Parathyroid adenoma (tissue), 2 donors: Measurements from ENCODE around the gene INPP5A.
A peak's percentile ranks its signal among the peaks of the same experiment; 100 is the strongest.

Experiments used
- H2AFZ ChIP-seq: fragments of 300-600 bp; sonication (generic); one replicate; pipeline ENCODE4 v1.7.0; 2017; ENCODE audit warnings: antibody characterized with exemption, mild to moderate bottlenecking
- H3K27ac ChIP-seq: fragments of 300-600 bp; sonication (generic); one replicate; pipeline ENCODE4 v1.7.0; 2017
- H3K27me3 ChIP-seq: fragments of 300-600 bp; sonication (generic); one replicate; pipeline ENCODE4 v1.7.0; 2017; ENCODE audit warnings: low read length; ENCODE audit not compliant: control insufficient read depth, insufficient read depth
- H3K36me3 ChIP-seq: fragments of 300-600 bp; sonication (generic); one replicate; pipeline ENCODE4 v1.7.0; 2017; ENCODE audit warnings: low read length; ENCODE audit not compliant: control insufficient read depth, insufficient read depth
- H3K4me1 ChIP-seq: fragments of 300-600 bp; sonication (generic); one replicate; pipeline ENCODE4 v1.7.0; 2017; ENCODE audit warnings: control low read depth
- H3K4me2 ChIP-seq: fragments of 300-600 bp; sonication (generic); one replicate; pipeline ENCODE4 v1.7.0; 2017; ENCODE audit warnings: low read length
- H3K4me3 ChIP-seq: fragments of 300-600 bp; sonication (generic); one replicate; pipeline ENCODE4 v1.7.0; 2017; ENCODE audit warnings: low read depth, low read length
- H3K79me2 ChIP-seq: fragments of 300-600 bp; sonication (generic); one replicate; pipeline ENCODE4 v1.7.0; 2017; ENCODE audit warnings: control low read depth
- H3K9ac ChIP-seq: fragments of 300-600 bp; sonication (generic); one replicate; pipeline ENCODE4 v1.7.0; 2017; ENCODE audit warnings: mild to moderate bottlenecking
- H3K9me3 ChIP-seq: fragments of 300-600 bp; sonication (generic); one replicate; pipeline ENCODE4 v1.7.0; 2017; ENCODE audit warnings: low read length; ENCODE audit not compliant: control insufficient read depth
- CTCF ChIP-seq: fragments of 300-600 bp; sonication (generic); IDR thresholded peaks from one replicate; pipeline ENCODE4 v1.7.0; 2017; ENCODE audit warnings: antibody characterized with exemption, mild to moderate bottlenecking
- donor health status: primary hyperparathyroidism.

The INPP5A gene

DNA sequence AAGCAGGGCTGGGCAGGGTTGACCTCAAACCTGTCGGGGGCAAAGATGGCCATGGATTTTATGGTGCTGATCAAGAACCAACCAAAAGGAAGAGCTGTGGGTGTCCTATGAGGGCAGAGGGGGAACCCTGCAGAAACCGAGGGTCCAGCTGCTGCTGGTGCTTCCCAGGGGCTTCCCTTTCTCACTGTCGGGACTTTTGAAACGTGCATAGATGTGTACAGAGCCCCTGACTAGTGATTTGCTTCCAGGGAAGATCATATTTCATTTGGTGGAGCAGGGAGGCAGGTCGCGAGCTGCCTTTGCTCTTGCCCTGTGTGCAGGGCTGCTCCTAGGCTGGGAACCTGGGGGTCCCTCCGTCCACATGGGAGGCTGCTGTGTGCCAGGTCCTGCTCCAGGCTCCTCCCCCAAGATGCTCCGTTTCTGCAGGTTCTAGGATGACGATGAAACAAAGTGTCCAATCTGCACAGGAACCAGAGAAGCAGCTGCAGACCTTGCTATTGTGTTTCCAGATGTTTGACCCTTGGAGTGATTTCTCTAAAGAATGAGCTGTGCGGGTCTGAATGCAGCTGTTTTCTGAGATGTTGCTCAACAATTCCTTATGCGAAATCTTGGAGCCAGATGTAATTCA lies 9.4 kb upstream of the INPP5A start:
- Histone ChIP-seq H3K36me3 (no peaks in the 10 kb centered on the region), H3K79me2 (no peaks in the 10 kb centered on the region), H3K9me3 (no peaks in the 10 kb centered on the region), H3K4me3 (no peak overlapping the region), H3K4me2 (no peak overlapping the region), H3K27me3 (no peaks in the 10 kb centered on the region), H3K4me1 (peaks cover 6% of the 10 kb centered on the region), H3K27ac (no peak overlapping the region), H2AFZ (peak overlapping the region; percentile 20), H3K9ac (no peak overlapping the region)
- no peak for TF ChIP-seq CTCF

DNA sequence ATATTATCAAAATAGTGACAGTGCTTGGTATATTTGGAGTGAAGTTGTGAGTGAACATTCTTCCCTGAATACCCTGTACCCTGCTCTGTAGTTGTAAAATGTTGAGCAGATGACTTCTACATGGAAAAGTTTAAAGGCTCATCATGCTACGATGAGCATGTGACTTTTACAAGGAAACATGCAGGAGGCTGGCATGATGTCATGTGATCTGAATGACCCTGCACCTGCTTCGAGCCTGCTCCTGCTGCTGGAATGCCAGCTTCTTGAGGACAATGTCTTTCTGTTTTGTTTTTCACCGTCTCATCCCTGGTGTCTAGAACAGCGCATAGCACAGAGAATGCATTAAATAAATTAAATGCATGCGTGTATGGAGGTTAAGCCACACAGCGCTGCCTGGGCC lies 5.4 kb upstream of the INPP5A start:
- H3K9ac ChIP-seq: no peak overlapping the region
- H2AFZ ChIP-seq: no peak overlapping the region
- no peak overlapping the region for H3K27ac ChIP-seq
- no peaks in the 10 kb centered on the region for H3K79me2 ChIP-seq
- TF ChIP-seq CTCF: no peak
- no peak overlapping the region for H3K4me3 ChIP-seq
- no peaks in the 10 kb centered on the region for H3K9me3 ChIP-seq
- H3K27me3 ChIP-seq: no peaks in the 10 kb centered on the region
- no peak overlapping the region for H3K4me2 ChIP-seq
- peaks cover 9% of the 10 kb centered on the region for H3K4me1 ChIP-seq
- no peaks in the 10 kb centered on the region for H3K36me3 ChIP-seq

DNA sequence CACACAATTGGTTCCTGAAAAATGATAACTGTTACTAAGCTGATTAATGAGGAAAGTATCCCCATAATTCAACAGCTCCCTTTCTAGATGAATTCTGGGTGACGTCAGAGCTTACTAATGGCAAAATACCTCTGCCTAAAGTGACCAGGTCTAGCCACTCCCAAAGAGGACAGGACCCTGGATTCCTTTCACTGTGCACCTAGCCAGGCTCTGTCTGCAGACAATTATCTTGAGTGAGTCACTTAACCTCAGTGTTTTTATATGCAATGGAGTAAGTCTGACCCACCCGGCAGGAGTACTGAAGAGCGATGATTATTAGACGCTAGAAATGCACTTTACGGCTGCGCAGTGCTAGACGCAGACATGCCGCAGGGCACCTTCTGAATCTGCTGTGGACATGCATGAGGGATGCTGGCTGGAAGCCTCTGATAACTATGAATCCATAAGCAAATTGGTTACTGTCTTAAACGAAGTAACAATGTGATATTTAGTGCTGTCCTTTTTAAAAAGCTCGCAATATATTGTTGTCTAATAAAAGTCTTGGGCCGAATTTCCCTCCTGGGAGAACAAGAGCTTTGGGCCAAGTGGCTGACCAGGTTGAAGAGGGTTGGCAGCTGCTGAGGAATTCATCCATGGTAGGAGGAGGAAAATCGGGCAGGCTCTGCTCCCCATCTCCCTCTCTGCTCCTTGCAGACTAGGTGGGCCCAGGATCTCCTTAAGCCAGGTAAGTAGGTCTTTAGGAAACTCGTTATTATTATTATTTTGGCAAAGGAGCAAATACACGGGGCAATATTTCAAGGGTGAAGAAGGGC lies 4.6 kb upstream of the INPP5A start:
- Histone ChIP-seq H3K9ac (no peak overlapping the region), H3K36me3 (no peaks in the 10 kb centered on the region)

DNA sequence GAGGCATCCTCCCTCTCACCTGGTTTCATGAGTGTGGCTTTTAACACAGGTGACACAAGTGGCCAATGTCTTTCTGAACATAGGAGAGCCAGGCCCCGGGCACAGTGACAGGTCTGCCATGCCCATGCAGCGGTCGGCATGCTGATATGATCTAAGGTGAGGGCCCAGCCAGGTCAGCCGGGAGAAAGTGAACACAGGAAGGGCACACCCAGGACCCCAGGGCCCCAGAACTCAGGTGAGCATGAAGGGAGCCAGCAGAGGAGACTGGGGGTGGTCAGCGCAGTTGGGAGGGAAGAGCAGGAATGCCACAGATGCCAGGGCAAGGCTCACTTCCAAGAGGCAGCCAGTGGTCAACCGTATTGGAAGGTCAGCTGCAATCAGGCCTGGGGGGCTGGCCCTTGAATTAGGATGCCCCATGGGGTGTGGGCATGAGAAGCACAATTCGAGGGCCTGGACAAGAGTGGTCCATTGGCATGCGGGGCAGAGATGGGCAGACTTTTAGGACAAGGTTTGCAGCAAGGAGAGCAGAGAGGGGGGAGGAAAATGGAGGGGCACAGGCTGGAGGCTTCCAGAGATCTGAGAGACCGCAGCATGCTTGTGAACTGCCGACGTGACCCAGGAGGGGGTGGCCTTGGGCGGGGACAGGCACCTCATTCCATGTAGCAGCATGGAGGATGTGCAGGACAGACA lies 3.9 kb upstream of the INPP5A start:
- Histone ChIP-seq H3K4me1 (peaks cover 6% of the 10 kb centered on the region), H3K4me3 (no peak overlapping the region), H3K9ac (no peak overlapping the region), H3K27me3 (no peaks in the 10 kb centered on the region), H2AFZ (no peak overlapping the region), H3K36me3 (no peaks in the 10 kb centered on the region), H3K27ac (no peak overlapping the region), H3K79me2 (peaks cover 3% of the 10 kb centered on the region), H3K9me3 (no peaks in the 10 kb centered on the region), H3K4me2 (no peak overlapping the region)
- TF ChIP-seq CTCF: no peak

More for the DNA sequence above, 4.6 kb upstream of the INPP5A start:
- Histone ChIP-seq H2AFZ (no peak overlapping the region), H3K9me3 (no peaks in the 10 kb centered on the region), H3K4me1 (peaks cover 5% of the 10 kb centered on the region), H3K27ac (no peak overlapping the region), H3K4me2 (no peak overlapping the region), H3K4me3 (no peak overlapping the region), H3K79me2 (no peaks in the 10 kb centered on the region), H3K27me3 (no peaks in the 10 kb centered on the region)
- TF ChIP-seq CTCF: no peak
